HG02973 (cell line): ENCODE results near the gene MRPL40.
"Not testable (repeated sequence)": the region's sequence is repeated elsewhere in the genome, so short reads cannot be mapped to it uniquely, and the experiment has no call there.

Experiments
- ATAC-seq: cut with Tn5 transposase; IDR thresholded peaks from one replicate; pipeline ENCODE4 v1.9.1; 2021; ENCODE audit warnings: moderate library complexity; ENCODE audit not compliant: unreplicated experiment

MRPL40 gene

DNA sequence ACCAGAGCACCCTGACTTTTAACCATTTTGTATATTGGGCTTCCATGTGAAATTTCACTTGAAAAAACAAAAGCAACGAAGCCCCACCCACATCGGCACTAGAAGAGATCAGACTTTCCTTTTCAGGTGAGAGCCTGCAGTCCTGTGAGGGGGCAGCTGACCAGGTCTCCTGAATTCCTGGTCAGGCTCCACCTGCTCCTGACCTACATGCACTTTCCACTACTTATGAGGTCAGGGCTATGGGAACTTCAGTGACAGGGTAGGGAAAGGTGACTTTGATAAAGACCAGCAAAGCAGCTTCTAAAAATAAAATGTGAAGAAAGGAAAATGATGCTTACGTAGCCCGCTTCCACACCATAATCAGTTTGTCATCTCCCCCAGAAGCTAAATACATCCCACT is 25.5 kb upstream of the MRPL40 start:
- ATAC-seq: no peak

DNA sequence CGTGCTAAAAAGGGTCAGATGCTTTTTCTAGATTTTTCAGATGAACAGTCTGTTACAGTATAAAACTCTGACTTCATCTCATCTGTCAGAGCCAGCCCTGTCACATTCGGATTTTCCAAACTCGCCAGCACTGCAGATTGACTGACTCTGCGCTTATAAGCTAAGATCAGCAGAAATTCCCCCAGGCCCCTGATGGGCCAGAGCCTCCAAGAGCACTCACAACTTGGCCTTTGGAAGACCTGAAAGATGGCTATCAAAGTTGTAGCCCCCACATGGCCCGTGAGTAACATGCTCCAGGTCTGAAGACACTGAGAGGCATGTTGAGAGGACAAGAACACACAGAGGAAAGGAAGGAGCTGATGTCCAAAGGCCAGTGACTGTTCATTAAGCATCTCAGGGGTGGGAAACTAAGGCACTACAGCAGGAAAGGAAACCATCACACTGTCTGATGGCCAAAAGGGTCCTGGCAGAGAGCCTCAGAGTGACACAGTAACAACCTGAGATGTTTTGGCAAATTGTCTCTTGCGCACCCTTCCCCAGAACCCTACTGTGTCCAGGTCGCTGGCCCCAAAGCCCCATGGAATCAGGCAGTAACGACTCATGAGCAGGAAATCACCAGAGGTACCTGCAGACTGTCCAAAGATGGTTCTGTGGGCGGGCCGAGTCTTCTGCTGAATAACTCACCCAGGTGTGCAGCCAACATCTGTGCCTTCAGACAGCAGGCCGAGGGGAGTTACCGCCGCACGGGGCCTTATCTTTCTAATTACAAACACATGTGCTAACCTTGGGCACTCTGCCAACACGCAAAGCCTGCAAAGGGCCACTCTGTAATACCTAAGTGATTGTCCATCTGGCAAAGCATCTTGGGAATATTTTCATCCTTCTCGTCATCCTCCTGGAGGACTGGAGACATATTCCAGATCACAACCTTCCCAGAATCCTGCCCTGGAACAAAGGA is 24.4 kb upstream of the MRPL40 start:
- no peak for ATAC-seq

DNA sequence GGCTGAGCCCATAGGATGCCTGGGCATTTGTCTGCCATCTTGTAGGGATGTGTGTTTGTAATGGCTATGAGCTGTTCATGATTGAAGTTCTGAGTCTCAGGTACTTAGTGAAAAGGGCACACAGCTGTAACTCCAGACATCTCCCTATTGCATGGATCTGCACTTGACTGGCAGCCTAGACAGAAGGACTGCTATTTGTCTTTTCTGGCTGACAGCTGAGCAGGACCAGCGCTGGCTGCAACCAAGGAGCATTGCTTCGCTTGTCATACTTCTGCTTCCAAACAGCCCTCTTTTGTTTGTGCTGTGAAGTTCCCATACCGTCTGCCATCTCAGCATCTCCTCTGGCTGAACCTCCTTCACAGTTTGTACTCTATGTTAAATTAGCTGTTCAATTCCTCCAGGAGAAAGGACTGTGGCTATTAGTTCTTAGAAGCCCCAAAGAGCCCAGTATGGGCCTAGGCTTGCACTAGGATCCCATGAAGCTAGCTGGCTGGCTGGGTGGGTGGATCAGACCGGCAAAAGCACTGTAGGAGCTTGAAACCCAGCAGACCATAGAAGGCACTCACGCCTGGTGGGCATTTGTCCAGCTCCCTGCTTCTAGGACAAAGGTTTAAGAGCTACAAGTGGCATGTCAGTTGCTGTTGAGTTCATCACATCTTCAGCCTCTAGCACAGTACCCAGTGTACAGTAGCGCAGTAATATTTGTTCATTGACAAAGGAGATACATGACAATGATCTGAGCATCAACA is 21.2 kb upstream of the MRPL40 start:
- ATAC-seq: no peak

DNA sequence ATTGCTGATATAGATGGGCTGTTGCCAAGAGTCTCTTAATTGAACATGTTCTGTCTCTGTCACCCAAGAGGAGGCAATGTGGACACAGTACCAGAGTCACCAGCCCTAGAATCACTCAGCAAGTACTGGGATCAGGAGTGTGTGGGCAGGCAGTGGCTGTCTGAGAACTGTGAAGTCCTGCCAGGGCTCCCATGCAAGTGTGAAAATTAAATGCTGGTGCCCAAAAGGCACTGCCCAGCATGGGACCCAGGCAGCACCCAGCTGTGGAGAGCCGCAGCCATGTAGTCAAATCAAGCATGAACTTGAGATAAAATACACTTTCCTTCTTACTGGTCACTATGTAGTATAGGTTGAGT is 20.7 kb upstream of the MRPL40 start:
- no peak for ATAC-seq

DNA sequence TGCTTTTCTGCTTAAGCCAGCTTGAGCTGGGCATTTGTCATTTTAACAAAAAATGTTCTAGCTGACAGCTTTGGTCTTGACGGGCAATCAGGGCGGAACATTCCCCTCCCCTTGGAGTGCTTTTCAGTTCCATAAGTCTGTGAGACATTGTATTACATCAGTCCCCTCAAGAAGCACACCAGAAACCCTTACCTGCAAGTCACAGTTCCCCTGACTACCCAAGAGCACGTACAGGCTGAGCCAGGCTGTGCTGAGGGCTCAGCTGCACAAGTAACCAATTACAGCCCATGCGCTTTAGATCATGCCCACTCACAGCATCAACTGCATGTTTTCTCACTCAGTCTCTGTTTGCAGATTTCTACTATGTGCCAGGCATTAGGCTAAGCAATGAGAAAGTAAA is 19.9 kb upstream of the MRPL40 start:
- no peak for ATAC-seq

DNA sequence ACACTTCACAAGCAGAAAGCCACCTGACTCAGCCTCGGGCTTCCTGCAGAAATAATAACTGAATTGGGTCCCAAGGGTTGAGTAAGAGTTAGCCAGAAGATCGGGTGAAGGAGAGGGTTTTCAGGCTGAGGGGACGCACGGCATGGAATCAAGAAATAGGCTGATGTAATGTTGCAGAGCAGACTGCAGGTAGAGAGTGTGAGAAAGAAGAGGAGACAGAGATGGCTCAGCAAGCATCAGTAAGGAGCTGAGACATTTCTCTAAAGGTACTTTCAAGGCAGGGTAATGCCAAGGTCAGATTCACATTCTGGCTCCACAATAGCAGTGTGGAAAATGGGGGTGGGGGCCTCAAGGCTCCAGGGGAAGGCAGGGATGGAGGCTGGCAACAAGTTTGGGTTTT is 19.4 kb upstream of the MRPL40 start:
- ATAC-seq: no peak

DNA sequence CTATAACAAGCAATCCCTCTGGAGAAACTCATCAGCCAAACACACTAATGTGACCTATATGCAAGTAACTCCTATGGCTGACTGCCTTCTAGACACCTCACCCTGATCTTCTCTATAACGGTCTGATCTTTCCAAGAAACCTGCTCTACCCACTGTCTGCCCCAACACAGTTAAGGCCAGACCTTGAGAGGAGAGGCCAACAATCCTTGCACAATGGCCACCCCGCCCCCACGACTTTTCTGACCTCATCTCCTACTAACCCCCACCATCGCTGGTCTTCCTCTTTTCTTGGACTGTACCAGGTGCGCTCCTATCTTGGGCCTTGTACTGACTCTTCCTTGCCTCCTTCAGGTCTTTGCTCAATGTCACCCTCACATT is 13.3 kb upstream of the MRPL40 start:
- no peak for ATAC-seq

DNA sequence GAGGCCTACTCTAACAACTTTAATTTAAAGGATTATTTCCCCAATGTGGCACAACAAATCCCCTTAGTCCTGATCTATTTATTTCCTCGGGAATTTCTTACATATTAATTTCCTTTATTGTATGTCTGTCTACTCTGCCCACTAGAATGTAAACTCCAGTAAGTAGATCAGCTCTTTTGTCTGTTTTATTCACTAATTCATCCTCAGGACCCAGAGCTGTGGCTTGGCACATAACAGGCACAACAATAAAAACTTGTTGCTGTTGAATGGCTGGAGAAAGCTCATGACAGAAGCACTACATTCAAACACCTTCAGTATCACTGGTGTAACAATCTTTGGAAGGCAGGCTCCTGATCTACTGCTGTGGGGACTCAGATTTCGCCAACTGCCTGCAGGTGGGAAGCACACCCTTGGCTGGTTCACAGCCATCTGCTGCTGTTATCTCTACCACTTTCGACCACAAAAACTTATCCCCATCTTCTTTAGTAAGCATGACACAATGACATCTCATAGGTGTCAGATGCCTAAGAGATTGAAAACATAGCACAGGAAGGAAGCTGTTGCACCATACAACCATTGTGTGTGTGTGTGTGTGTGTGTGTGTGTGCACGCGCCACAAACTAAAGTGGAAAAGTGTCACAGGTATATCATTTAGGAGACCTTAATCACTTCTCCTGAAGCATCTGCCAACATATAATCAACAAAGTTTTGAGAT is 12.7 kb upstream of the MRPL40 start:
- ATAC-seq: no peak

DNA sequence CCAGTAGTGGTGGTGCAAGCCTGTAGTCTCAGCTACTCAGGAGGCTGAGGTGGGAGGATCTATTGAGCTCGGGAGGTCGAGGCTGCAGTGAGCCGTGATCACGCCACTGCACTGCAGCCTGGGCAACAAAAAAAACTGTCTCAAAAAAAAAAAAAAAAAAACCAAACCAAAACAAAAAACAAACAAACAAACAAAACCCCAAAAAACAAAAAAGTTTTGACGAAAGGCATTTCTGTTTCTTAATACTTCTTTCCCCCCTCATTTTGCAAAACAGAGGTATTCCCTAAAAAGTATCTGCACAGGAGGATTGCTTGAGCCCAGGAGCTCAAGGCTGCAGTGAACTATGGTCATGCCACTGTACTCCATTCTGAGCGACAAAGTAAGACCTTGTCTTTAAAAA is 12.0 kb upstream of the MRPL40 start:
- ATAC-seq: no peak

DNA sequence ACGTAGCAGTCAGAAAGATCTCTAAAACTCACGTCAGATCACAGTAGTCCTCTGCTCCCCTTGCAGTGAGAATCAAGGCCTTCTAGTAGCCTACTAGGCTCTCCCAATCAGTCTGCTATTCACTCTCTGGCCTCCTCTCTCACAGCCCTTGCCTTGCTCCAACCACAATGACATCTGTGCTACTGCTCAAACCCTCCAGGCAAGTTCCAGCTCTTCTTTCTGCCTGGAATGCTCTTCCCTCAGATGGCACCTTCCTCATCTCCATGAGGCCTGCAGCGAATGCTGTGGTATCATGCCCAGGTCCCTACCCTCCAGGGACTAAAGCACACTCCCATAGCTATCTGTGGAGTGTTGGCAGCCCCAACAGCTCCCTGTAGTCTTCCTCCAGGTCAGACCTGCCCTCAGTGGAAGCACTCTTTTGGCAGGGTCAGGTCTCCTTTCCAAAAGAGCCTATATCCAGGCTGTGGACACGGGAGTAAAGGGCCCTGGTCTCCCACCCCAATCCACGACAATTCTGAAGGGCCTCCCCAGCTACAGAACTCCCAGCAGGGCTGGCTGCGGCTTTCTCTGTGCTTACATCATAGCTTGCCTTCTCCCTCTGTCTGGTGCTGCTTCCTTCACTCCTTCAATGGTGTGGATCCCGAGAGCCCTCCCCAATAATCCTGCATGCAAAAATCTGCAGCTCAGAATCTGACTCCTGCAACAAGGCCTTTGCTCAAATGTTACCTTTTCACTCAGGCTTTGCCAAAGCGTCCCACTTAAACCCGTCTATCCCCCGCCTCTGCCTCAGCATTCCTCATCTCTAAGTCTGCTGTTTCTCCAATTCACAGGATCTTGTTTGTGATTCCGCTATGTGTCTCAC is 9.7 kb upstream of the MRPL40 start:
- ATAC-seq: no peak

DNA sequence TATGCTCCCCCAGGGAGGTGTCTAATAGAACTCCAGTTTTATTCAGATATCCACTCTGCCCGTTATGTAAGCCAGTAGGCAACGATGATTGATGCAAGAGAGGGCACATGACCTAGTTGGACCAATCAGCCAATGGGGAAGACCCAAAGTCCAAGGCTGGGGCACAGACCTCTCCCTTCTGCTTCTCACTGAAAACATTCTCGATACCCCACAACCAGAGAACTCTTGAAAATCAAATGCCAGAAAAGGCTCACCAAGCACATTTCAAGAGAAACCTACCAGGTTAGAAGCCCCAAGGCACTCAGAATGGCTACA is 8.2 kb upstream of the MRPL40 start:
- ATAC-seq: no peak

DNA sequence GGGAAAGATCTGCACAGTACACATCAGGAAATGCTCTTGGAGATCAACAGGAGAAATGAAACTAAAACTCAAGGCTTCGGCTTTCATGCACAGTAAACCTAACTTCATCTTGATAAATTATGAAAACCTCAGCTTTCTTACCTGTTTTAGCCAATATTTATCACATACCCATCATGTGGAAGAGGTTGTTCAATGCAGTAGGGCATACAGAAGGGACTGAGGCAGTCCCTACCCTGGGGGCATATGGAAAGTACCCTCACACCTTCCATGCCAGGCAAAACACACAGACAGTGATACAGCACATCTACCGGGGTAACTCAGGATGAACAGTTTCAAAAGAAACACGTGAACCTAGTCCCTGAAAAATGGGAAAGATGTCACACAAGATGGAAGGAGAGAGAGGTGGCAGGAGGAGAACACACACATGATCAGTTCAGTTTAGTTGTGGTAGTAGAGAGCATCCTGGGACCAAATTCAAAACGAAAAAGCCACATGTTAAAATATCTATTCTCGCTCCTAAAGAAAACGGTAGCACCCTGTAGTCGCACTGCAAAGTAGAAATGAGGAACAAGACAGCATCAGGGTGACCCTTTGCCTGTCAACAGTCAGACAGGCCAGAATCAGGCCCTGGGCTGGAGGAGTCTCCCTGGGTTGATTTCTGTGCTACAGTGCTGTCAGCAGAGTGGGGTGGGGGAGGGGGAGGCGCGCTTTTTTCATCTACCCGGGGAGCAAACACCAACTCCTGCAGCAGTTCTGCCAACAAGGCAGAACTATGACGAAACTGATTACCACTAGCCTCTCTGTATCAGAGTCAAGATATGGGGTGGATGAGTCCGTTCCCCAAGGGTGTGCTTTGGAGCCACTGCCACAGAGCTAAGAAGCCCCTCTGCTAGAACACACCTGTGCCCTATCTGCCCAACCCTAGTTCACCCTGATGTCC is 2.1 kb upstream of the MRPL40 start:
- no peak for ATAC-seq

DNA sequence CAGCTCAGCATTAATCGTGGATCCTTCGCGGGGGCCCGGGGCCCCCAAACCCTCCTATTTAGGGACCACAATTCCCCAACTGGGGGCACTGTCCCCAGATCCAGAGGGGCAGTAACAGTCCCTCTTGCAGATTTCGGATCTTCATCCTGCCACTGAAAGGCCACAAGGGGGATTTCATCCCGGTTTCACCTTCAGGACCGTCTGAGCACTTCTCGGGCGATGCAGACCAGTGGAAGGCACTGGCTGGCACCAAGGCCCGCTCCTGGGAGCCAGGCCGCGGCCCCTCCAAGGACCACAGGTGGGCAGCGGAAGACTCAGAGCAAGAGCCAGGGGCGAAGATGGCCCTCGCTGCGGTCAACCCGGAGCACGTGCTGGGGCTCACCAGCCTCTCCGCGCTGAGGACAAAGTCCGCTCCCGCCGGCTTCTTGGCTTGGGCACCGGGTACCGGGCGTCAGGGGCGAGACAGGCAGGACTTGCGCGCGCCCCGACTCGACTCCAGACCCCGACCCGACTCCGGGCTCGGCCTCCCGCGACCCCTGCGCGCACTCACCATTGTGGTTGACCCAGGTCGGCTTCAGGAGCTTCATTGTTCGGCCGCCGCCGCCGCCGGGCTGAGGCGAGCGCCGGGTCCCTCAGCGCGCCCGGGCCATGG is 1.3 kb upstream of the MRPL40 start:
- no peak for ATAC-seq

DNA sequence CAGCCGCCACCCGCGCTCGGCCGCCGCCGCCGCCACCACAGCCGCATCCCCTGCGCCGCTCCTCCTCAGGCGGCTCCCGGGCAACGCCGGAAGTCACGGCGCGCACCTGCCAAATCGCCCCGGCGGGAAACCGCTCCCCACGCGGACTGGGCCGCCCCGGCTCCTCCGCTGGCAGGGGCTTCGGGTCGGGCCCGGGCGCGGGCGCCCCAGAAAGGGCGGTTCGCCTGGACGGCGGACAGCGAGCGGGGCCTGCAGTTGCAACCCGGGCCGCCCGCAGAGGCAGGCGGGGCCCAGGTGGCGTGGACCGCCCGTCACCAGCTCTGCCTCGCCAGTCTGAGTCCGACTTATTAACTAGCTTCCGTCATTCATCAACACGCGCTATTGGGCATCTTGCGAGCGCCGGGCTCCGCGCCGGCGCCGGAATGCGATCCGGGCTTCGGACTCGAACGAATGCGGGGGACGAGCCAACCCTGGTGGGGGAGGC is 654 bp upstream of the MRPL40 start, which contains the start of gene HIRA:
Gene HIRA (minus strand): TSS at position 85 of the 484 bp plus-strand sequence. CDS start 257 bp downstream, outside the sequence.
- peak; percentile 24 for ATAC-seq

DNA sequence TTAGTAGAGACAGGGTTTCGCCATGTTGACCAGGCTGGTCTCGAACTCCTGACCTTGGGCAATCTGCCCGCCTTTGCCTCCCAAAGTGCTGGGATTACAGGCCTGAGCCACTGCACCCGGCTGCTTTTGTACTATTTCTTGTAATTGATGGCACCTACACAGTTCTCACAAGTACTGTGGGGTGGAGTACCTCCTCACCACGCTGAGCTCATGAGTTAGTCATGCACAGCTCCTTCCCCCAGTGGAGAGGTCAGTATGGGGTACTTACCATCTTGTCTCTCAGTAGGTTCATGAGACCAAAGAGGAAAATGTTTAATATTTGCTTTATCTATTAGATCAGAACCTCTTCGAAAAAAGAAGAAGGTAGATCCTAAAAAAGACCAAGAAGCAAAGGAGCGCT is 2.1 kb downstream of the MRPL40 start:
- ATAC-seq: no peak

DNA sequence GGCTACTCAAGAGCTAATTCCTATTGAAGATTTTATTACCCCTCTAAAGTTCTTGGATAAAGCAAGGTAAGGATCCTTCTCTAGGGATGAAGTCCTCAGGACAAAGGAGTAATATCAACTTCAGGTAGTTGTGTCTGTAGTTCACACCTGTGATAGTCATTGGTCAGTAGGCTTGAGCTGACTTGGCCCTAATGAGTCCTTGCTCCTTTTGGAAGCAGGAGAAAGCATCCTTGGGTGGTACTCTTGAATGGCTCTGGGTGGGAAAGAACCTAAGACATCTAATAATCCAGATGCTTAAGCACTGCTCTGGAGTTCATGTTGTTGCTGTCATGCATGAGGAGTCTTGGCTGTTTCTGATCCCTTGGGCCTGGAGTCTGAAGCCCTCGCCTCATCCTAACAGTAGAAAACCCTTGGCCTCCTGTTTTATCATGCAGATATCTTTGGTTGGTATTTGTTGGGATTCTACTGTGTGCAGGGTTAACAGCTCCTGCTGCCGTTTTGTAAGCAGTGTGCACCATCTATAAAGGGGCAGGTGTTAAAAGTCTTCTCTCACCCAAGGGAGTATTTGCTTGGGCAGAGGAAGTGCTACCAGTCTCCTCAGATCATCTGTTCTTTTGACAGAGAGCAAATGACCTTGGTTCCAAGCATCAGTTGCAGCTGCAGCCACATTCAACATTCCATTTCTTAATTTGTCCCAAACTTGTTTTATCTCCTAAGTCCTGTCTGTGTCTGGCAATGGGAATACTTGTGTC is 2.7 kb downstream of the MRPL40 start:
- no peak for ATAC-seq

DNA sequence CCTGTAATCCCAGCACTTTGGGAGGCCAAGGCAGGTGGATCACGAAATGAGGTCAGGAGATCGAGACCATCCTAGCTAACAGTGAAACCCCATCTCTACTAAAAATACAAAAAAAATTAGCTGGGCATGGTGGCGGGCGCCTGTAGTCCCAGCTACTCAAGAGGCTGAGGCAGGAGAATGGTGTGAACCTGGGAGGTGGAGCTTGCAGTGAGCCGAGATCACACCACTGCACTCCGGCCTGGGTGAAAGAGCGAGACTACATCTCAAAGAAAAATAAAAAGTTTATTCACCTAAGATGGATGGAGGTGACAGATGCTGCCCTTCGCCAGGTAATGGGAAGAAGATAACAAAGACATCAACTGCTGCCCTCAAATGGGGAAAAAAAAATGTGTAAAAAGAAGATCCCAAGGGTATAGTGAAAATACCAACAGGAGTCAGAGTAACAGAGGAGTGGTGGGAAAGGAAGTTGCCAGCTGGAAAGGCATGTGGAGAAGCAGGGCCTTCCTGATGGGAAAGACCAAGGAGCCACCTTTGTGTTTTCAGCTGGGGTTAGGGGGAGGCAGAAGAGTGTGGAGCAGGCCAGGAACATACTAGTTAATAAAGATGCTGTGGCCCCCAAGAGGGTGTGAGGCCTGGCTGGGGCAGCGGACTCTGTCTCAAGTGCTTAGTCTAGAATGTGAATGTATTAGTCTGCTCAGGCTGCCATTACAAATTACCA is 4.3 kb downstream of the MRPL40 start:
- not testable (repeated sequence) for ATAC-seq

DNA sequence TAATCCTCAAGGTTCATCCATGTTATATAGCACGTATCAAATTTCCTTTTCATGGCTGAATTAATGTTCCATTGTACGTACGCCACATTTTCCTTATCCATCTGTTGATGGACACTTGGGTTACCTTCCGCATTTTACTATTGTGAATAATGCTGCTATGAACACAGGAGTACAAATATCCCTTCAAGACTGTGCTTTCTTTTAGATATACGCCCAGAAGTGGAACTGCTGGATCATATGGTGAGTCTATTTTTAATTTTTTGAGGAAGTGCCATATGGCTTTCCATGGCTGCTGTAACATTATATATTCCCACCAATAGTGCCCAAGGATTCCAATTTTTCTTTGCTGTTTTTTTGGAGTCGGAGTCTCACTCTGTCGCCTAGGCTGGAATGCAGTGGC is 6.0 kb downstream of the MRPL40 start:
- no peak for ATAC-seq
